Calu3 (cell line): Measurements from ENCODE around the gene BRSK2. TPM values are rescaled to one million over a fixed set of nuclear protein-coding genes. Genes with fewer than 3 reads are reported as not detected.
A peak's percentile ranks its signal among the peaks of the same experiment; 100 is the strongest.

ENCODE experiments used
- BruUV-seq: library from RNA; stranded (reverse); fragments of 400-500 nt; replicated peaks from 2 replicates; lab custom pipeline; 2021; lab: Mats Ljungman, UMichigan
- CTCF ChIA-PET: fragments of 300-600 bp; sonication (Branson Sonifier 250); formaldehyde crosslinking; loops from one replicate; lab custom pipeline; 2022; ENCODE audit warnings: antibody characterized with exemption; lab: Charles Lee
- DNase-seq: peaks from one replicate; pipeline ENCODE4 v3.0.0; 2022
- H3K27ac Mint-ChIP-seq: one replicate; pipeline ENCODE4 v1.8.0; 2022; ENCODE audit warnings: mixed read lengths; ENCODE audit not compliant: unreplicated experiment
- H3K27me3 Mint-ChIP-seq: one replicate; pipeline ENCODE4 v1.8.0; 2022; ENCODE audit warnings: mixed read lengths; ENCODE audit not compliant: unreplicated experiment
- H3K36me3 Mint-ChIP-seq: one replicate; pipeline ENCODE4 v1.8.0; 2022; ENCODE audit warnings: mild to moderate bottlenecking, moderate library complexity, mixed read lengths; ENCODE audit not compliant: insufficient read depth, unreplicated experiment
- H3K4me1 Mint-ChIP-seq: one replicate; pipeline ENCODE4 v1.8.0; 2022; ENCODE audit warnings: mild to moderate bottlenecking, low read depth, mixed read lengths; ENCODE audit not compliant: unreplicated experiment
- H3K4me3 Mint-ChIP-seq: one replicate; pipeline ENCODE4 v1.8.0; 2022; ENCODE audit warnings: mild to moderate bottlenecking, low read depth, moderate library complexity, mixed read lengths; ENCODE audit not compliant: unreplicated experiment
- H3K9me3 Mint-ChIP-seq: one replicate; pipeline ENCODE4 v1.8.0; 2022; ENCODE audit warnings: low read depth, mixed read lengths; ENCODE audit not compliant: unreplicated experiment
- CTCF ChIP-seq: fragments of 200-600 bp; IDR thresholded peaks from one replicate; pipeline ENCODE4 v1.8.0; 2022; ENCODE audit warnings: antibody characterized with exemption; ENCODE audit not compliant: unreplicated experiment
- intact Hi-C: fragments of 100-400 bp; cut with micrococcal nuclease; formaldehyde crosslinking; loops from one replicate; pipeline ENCODE4 v1.10.0; 2022; ENCODE audit not compliant: unreplicated experiment
- total RNA-seq: library from RNA; stranded (reverse); gene quantifications from 2 replicates; pipeline ENCODE4 v1.2.3, GENCODE V29; 2022

BRSK2 gene
- total RNA-seq, 1 experiment from 2014 or later = 2.6 TPM

GRCh38 chr11:1493650-1494244 is 104.0 kb downstream of the BRSK2 start:
- TF ChIP-seq CTCF = no peak
- no TSS peak for BruUV-seq
- no peak overlapping the region for H3K27ac Mint-ChIP-seq
- CTCF ChIA-PET = no interaction called here
- H3K4me1 Mint-ChIP-seq = peaks cover 28% of the 10 kb centered on the region
- H3K27me3 Mint-ChIP-seq = no peaks in the 10 kb centered on the region
- no peak overlapping the region for H3K4me3 Mint-ChIP-seq
- intact Hi-C loops = no loop called here
- peaks cover 5% of the 10 kb centered on the region for H3K36me3 Mint-ChIP-seq
- no peak for DNase-seq
- H3K9me3 Mint-ChIP-seq = no peaks in the 10 kb centered on the region

GRCh38 chr11:1494650-1495049 is 104.9 kb downstream of the BRSK2 start:
- Mint-ChIP-seq H3K27ac (no peak overlapping the region), H3K9me3 (no peaks in the 10 kb centered on the region), H3K4me1 (peaks cover 28% of the 10 kb centered on the region), H3K27me3 (no peaks in the 10 kb centered on the region), H3K36me3 (no peaks in the 10 kb centered on the region), H3K4me3 (no peak overlapping the region)
- CTCF ChIA-PET = no interaction called here
- peak; percentile 41 for DNase-seq
- no peak for TF ChIP-seq CTCF
- no TSS peak for BruUV-seq
- intact Hi-C loops = no loop called here

- H3K27me3 Mint-ChIP-seq = no peaks in the 10 kb centered on the region
- H3K27ac Mint-ChIP-seq = no peak overlapping the region
- H3K4me1 Mint-ChIP-seq = peaks cover 28% of the 10 kb centered on the region
- intact Hi-C loops = no loop called here
- H3K36me3 Mint-ChIP-seq = no peaks in the 10 kb centered on the region
- CTCF ChIA-PET = no interaction called here
- no peak for DNase-seq
- H3K9me3 Mint-ChIP-seq = peaks cover 7% of the 10 kb centered on the region
- H3K4me3 Mint-ChIP-seq = no peak overlapping the region
- TF ChIP-seq CTCF = no peak
- no TSS peak for BruUV-seq
These were observed 106.5 kb downstream of the BRSK2 start for GRCh38 chr11:1496091-1496760.

- no peak for DNase-seq
- CTCF ChIA-PET = no interaction called here
- TF ChIP-seq CTCF = no peak
- Mint-ChIP-seq H3K36me3 (no peaks in the 10 kb centered on the region), H3K4me3 (no peak overlapping the region), H3K4me1 (peaks cover 28% of the 10 kb centered on the region), H3K27me3 (no peaks in the 10 kb centered on the region), H3K9me3 (peaks cover 7% of the 10 kb centered on the region), H3K27ac (no peak overlapping the region)
- intact Hi-C loops = no loop called here
- no TSS peak for BruUV-seq
These were observed 107.0 kb downstream of the BRSK2 start for GRCh38 chr11:1496761-1497095.
